A673 (cell line): ENCODE results near the gene B3GALT6.

Source experiments
- CTCF ChIP-seq: fragments of 300-800, 200-600 bp; sonication (generic); conservative IDR thresholded peaks from 2 replicates; pipeline ENCODE4 v1.5.1; 2017; ENCODE audit warnings: low read depth, mild to moderate bottlenecking, antibody characterized with exemption, low read length, moderate library complexity, mixed read lengths
- EZH2 ChIP-seq: fragments of 200-600 bp; sonication (generic); IDR thresholded peaks from 2 replicates; pipeline ENCODE4 v1.6.1; 2017; ENCODE audit warnings: borderline replicate concordance, low read depth, mild to moderate bottlenecking, mixed read lengths, antibody characterized with exemption, low read length; ENCODE audit not compliant: poor library complexity, severe bottlenecking

GRCh38 chr1:1242461-1243265, 10.6 kb downstream of the B3GALT6 start:
- no peak for TF ChIP-seq CTCF
- TF ChIP-seq EZH2, result no peak
